Endothelial cell of umbilical vein (primary cell): Measurements from ENCODE around the gene SMARCA2.

ENCODE experiments used
- POLR2A ChIP-seq: IDR thresholded peaks from 2 replicates; pipeline ENCODE4 v1.6.1; 2012; ENCODE audit warnings: low read depth, mild to moderate bottlenecking, control low read depth, low read length
- TF ChIP-seq, protein P1 (sequence below), 2 donors: IDR thresholded peaks; 1 replicate in 1 of 2; 2 replicates in 1 of 2; pipeline ENCODE4 v1.5.1; 2011; ENCODE audit warnings: low read length in 2 of 2, mild to moderate bottlenecking in 2 of 2, moderate library complexity in 2 of 2, control low read depth in 1 of 2, inconsistent platforms in 1 of 2, low read depth in 1 of 2; ENCODE audit not compliant: insufficient read depth in 1 of 2; ENCODE audit errors: extremely low read depth in 1 of 2

DNA sequence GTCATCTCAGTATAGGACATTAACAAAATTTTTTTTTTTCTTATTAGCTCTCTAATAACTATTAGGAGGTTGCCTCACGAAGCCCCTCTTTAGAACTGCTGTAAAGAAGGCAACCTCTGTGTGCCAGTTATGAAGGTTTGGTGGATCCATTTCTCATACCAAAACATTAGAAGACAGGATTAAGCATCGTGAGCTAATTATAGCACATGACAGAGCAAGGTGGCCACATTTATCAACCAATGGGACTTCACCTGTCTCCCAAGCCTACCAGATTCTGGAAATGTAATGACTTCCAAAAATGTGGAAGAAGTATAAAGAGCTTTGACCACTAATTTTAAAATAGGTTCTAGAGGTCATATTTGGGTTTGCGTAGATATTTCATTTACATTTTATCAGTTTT lies 107.2 kb downstream of the SMARCA2 start:
- TF ChIP-seq, protein P1, sequence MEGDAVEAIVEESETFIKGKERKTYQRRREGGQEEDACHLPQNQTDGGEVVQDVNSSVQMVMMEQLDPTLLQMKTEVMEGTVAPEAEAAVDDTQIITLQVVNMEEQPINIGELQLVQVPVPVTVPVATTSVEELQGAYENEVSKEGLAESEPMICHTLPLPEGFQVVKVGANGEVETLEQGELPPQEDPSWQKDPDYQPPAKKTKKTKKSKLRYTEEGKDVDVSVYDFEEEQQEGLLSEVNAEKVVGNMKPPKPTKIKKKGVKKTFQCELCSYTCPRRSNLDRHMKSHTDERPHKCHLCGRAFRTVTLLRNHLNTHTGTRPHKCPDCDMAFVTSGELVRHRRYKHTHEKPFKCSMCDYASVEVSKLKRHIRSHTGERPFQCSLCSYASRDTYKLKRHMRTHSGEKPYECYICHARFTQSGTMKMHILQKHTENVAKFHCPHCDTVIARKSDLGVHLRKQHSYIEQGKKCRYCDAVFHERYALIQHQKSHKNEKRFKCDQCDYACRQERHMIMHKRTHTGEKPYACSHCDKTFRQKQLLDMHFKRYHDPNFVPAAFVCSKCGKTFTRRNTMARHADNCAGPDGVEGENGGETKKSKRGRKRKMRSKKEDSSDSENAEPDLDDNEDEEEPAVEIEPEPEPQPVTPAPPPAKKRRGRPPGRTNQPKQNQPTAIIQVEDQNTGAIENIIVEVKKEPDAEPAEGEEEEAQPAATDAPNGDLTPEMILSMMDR (IDR thresholded peaks at IDR 0.05; ENCODE audit: extremely low read depth in 1 of 2, insufficient read depth in 1 of 2, low read depth in 1 of 2, low read length in 2 of 2), result no peak
- no peak for TF ChIP-seq POLR2A
